ENCODE results near the gene SYTL2.

Gene SYTL2

DNA sequence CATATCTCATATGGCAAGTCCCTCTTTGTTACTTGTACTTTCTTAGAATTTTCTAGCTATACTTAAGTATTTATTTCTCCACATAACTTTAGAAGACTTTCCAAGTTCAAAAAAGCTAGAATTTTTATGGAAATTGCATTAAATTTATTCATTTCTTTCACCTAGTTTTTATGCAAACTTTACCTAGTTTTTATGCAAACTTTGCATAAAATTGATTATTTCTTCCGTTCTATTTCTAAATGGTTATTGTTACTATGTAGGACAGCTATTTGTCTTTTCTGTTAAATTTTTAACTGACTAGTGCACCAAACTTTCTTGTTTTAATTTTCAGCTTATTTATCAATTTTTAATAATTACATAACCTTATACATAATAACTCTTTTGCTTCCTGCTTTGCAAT lies 142.8 kb downstream of the SYTL2 start:
- Mint-ChIP-seq H3K4me3 (peak overlapping the region in 2 of 3 experiments; percentile 34 to 47), H3K27me3 (ENCODE audit: low read depth) (no peaks in the 10 kb centered on the region), H3K36me3 (ENCODE audit: low read depth) (peaks cover 11% of the 10 kb centered on the region), H3K27ac (no peak overlapping the region), H3K9me3 (peaks cover 4% of the 10 kb centered on the region), H3K4me1 (peaks cover 10% of the 10 kb centered on the region)
- TF ChIP-seq, protein P1, sequence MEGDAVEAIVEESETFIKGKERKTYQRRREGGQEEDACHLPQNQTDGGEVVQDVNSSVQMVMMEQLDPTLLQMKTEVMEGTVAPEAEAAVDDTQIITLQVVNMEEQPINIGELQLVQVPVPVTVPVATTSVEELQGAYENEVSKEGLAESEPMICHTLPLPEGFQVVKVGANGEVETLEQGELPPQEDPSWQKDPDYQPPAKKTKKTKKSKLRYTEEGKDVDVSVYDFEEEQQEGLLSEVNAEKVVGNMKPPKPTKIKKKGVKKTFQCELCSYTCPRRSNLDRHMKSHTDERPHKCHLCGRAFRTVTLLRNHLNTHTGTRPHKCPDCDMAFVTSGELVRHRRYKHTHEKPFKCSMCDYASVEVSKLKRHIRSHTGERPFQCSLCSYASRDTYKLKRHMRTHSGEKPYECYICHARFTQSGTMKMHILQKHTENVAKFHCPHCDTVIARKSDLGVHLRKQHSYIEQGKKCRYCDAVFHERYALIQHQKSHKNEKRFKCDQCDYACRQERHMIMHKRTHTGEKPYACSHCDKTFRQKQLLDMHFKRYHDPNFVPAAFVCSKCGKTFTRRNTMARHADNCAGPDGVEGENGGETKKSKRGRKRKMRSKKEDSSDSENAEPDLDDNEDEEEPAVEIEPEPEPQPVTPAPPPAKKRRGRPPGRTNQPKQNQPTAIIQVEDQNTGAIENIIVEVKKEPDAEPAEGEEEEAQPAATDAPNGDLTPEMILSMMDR (IDR thresholded peaks at IDR 0.05; ENCODE audit: unreplicated experiment in 3 of 3): no peak

DNA sequence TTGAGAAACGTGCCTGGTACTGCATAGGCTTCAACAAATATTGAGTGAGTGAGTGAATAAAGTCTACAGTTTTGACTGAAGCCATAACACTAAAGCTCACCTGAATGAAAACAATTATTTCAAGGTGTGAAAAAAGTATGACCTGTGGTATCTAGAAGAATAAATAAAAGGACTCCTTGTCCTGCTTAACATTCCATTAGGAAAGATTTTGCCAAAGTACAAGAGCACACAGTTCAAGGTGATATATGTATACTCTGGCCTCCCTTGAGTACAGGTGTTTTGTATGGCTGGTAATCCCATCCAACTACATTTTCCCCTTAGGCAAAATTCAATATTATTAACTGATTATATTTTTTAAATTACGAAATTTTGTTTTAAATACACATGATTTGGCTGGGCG lies 144.3 kb downstream of the SYTL2 start:
- H3K27ac Mint-ChIP-seq: no peak overlapping the region
- peak overlapping the region in 1 of 3 experiments; percentile 26 for H3K4me3 Mint-ChIP-seq
- H3K4me1 Mint-ChIP-seq: peaks cover 15% of the 10 kb centered on the region
- H3K36me3 Mint-ChIP-seq (ENCODE audit: low read depth): peaks cover 16% of the 10 kb centered on the region
- H3K9me3 Mint-ChIP-seq: no peaks in the 10 kb centered on the region
- TF ChIP-seq, protein P1 (IDR thresholded peaks at IDR 0.05; ENCODE audit: unreplicated experiment in 3 of 3): no peak
- H3K27me3 Mint-ChIP-seq (ENCODE audit: low read depth): no peaks in the 10 kb centered on the region

DNA sequence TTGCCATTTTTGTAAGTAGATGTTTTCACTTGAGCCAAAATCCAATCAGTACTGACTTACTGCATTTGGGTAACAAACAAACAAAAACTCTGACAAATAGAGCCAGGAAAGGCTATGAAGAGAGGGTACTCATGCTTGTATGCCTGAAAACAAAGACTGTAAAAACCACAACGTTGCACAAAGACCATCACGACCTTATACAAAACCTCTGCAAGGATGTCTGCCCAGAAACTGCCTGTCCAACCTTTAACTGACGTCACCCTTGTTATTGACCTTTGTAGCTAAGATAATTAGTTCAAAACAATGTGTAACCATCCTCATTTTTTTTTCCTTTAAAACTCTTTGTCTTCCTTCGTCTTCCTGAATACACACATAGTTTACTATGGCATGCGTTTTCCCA lies 145.2 kb downstream of the SYTL2 start:
- Mint-ChIP-seq H3K27ac (peak overlapping the region; percentile 95 to 99 (median 98)), H3K27me3 (ENCODE audit: low read depth) (no peaks in the 10 kb centered on the region), H3K4me3 (peak overlapping the region; percentile 95 to 100 (median 99)), H3K36me3 (ENCODE audit: low read depth) (peaks cover 25% of the 10 kb centered on the region), H3K9me3 (no peaks in the 10 kb centered on the region), H3K4me1 (peaks cover 24% of the 10 kb centered on the region)
- TF ChIP-seq, protein P1 (IDR thresholded peaks at IDR 0.05; ENCODE audit: unreplicated experiment in 3 of 3): no peak

DNA sequence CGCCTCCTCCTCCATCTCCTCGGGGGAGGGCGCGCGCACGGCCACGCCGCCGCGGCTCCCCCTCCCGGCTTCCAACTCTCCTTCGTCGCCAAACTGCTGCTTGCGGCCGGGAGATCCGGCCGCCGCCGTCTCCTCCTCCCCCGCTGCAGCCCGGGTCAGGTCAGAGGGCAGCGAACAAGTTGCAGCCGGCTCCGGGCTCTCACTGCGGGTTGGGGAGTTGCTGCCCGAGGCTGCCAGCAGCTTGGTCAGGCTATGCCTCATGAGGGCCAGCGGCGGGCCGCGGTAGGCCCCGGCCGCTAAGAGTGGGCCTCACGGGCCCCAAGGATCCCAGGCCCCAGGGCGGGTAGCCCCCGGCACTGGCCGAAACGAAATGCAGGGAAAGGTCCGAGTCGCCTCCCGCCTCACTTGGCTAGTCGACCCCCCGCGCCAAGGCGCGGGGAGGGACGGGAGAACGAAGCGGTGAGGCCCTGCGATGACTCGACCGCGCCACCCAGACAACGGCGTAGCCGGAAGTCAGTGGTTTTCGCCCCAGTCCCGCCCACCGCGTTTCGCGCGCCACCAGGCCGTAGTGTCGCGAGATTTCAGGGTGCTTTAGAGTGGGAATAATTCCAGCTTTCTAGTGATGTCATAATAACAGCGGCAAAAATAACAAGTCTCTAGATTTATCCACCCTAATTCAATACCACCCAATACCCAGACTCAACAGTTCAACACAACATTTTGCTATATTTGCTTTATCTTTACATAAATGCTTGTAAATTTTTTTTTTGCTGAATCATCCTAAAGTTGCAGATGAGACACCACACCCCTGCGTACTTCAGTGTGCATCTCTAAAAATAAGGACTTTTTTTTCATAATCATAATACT lies 146.1 kb downstream of the SYTL2 start, which contains the start of gene CREBZF:
Gene CREBZF (minus strand): TSS at position 515 of the 867 bp plus-strand sequence. CDS start 254 bp downstream, at position 261.
- TF ChIP-seq, protein P1 (IDR thresholded peaks at IDR 0.05; ENCODE audit: unreplicated experiment in 3 of 3): no peak

DNA sequence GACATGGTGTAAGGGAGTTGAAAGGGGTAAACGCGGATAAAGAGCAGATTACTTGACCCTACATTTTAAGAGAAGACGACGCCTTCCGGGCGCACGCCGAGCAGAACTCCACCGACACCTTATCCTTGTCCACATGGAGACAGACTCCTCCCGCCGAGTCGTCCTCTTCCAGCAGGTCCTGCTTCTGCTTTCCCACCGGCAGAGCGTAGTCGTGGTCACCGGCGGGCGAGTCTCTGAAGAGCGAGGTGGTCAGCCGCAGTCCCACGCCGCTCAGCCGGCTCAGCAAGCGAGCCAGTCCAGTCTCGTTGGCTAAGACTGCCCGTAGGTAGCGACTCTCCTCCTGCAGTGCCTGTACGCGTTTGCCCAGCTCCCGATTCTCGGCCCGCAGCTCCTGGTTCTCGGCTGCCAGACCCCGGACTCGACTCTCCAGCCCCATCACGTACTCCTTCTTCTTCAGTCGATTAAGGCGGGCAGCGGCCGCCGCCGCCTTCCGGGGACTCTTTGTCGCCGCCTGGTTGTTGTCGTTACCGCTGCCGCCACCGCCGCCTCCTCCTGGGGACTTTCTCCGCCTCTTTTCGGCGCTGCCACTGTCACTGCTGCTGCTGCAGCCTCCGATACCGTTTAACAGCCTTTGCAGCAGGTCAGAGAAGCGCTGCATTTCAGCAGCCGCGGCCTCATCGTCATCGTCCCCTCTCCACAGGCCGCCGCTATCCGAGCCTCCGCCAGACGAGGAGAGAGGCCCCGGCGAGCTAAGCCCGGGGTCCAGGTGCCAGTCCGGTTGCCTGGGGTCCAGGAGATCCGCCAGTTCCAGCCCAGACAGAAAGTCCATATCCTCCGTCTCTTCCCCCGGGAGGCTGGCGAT lies 147.0 kb downstream of the SYTL2 start:
- H3K27ac Mint-ChIP-seq: peak overlapping the region; percentile 95 to 99 (median 98)
- no peaks in the 10 kb centered on the region for H3K9me3 Mint-ChIP-seq
- H3K4me3 Mint-ChIP-seq: peak overlapping the region; percentile 95 to 100 (median 99)
- H3K27me3 Mint-ChIP-seq (ENCODE audit: low read depth): no peaks in the 10 kb centered on the region
- TF ChIP-seq, protein P1 (IDR thresholded peaks at IDR 0.05; ENCODE audit: unreplicated experiment in 3 of 3): peak; percentile 31 to 56 (median 37)
- H3K4me1 Mint-ChIP-seq: peaks cover 40% of the 10 kb centered on the region
- peaks cover 41% of the 10 kb centered on the region for H3K36me3 Mint-ChIP-seq (ENCODE audit: low read depth)

More for the DNA sequence above, 146.1 kb downstream of the SYTL2 start, which contains the start of gene CREBZF:
- Mint-ChIP-seq H3K27me3 (ENCODE audit: low read depth) (no peaks in the 10 kb centered on the region), H3K27ac (peak within 1 kb of the TSS; percentile 95 to 99 (median 98)), H3K4me3 (peak within 1 kb of the TSS; percentile 95 to 100 (median 99)), H3K4me1 (peaks cover 33% of the 10 kb centered on the region), H3K36me3 (ENCODE audit: low read depth) (peaks cover 33% of the 10 kb centered on the region), H3K9me3 (no peaks in the 10 kb centered on the region)

Data from nephron (organoid).